Ramos (cell line): ENCODE results near the gene LRMDA.
"Not testable (repeated sequence)": the region's sequence is repeated elsewhere in the genome, so short reads cannot be mapped to it uniquely, and the experiment has no call there.

Source experiments
- in situ Hi-C: fragments of 300-500 bp; cut with MboI; formaldehyde crosslinking; loops from one replicate; pipeline ENCODE4 v1.14.3; 2022; ENCODE audit warnings: low sequenced_read_pairs; ENCODE audit not compliant: unreplicated experiment

LRMDA gene

DNA sequence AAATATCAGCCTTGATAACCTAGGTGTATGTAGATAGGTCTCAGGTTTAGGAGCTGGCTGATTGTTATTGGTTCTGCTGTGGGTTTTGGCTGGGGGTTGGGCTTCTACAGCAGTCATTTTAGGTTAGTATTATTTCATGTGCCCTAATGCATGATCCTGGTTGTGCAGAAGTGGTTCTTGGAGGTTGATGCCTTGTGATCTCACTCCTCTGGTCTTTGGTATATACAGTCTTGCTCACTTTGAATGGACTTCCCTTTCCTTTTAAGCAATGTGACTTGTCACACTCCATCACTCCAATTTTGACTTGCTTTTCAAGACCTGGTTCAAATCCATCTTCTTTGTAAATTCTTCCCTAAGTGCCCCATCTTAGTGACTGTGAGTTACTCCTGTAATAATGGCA lies 188.9 kb downstream of the LRMDA start:
- in situ Hi-C loops, result no loop called here

DNA sequence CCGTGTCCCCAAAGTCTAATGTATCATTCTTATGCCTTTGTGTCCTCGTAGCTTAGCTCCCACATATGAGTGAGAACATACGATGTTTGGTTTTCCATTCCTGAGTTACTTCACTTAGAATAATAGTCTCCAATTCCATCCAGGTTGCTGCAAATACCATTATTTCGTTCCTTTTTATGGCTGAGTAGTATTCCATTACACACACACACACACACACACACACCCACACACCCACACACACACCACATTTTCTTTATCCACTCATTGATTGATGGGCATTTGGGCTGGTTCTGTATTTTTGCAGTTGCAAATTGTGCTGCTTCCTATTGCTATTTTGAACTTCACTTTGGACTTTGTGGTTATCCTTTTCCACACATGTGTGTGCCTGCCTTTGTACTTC lies 189.6 kb downstream of the LRMDA start:
- in situ Hi-C loops, result not testable (repeated sequence)

DNA sequence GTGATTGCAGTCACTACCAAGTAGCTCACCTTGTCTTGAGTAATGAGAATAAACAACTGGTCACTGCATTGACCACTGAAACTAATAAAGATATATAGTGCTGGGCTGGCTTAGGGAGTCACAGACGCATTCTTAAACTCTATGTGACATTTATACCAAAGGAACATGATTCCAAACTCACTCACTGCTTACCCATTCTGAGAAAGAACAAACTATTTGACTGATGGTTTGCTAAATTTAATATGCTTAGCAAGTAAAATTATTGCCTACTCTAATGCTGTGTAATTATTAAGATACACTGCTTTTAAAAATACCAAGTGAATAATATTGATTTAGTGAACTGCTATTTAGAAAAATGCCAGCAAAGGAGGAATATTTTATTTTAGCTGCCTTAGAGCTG lies 191.1 kb downstream of the LRMDA start:
- in situ Hi-C loops, result no loop called here

DNA sequence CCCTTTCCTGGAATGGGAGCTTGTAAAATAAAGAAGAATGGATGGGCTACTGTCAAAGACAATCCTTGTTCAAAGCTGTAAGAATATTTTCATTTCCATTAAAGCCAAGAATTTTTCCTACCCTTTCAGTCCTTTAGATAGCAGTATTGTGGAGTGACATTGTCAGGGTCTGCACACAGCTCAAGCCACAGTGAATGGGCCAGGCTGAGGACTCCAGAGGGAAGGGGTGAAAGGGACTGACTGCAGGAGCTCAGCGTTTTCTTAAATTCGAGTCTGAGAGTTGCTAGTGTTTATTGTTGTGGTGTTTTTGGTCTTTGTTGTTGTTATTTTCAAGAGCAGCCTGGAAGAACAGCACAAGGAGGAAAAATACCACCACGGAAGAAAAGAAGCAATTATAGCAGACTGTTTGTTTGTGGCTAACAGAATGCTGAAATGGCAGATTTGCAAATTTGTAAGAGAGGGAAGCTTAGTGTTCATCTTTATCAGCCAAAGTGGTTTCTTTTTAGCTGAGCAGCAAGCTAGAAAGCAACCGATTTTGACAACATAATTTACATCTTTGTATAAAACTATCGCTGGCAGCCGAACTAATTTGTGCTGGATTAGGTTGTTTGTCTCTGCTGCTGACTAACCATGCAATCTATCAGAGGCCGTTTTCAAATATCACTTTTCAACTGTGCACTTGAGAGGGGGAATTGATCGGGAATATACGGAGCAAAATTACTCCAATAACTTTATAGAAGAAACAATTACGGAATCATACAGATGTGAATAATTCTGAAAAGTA lies 192.1 kb downstream of the LRMDA start:
- in situ Hi-C loops, result no loop called here

DNA sequence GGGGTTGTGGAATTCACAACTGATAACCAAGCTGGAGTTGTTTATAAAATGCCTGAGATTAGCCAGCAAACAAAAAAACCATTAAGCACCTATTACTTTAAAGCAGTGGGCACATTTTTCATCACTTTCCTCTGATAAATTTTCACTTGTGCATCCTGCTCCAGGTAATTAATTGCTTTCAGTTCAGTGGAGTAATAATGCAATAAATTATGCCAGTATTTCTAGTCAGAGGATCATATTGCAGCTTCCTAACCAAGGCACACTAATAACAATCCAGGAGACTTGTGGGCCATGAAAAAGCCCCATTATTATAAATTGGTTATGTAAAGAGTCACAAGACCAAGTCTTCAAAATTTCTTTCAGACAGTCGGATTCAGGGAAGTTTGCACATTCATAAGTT lies 193.2 kb downstream of the LRMDA start:
- in situ Hi-C loops, result no loop called here

DNA sequence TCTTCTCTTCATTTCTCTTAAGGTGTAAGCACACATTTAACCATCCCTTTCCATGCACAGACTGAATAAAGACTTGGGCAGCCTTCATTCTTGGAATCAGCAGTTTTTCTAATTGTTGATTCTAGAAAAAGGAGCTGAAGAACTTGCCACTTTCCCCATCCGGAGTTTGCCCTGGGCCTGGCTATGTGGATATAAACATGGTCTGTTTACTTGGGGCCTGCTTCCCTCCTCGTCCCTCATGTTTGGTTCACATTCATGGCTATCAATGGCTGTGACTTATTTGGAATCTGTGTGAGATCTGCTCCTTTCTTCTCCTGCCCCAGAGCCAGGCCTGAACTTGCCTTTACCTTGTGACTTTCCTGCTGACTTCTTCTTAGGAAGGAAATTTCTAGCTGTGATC lies 199.3 kb downstream of the LRMDA start:
- in situ Hi-C loops, result no loop called here

DNA sequence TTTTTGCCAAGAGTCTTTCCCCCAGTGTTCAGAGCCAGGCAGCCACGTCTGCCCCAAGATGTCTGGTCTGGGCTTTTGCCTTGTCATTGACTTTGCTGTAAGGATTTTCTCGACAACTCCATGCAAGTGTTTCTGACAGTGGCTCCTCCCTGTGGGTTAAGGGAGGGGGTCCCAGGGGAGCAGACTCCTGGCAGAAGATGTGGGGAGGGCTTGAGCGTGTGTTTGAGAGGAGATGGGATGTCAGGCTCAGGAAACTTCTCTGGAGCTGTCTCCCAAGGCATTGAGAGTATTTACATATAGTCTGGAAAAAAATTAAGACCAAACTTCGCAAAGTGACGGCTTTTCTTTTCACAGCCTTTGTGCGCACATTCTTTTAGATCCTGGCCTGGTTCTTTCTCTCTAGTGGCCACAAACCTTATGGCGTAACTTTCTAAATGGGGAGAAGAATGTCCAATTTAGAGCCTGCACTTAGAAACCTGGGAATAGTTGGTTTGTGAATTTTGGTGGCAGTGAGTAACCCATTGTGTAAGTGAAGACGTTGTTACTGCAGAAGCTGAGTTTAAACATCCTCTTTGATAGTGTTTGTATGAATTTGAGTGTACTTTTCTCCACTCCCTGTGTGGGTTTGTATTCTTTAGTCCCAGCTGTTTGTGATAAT lies 201.5 kb downstream of the LRMDA start:
- in situ Hi-C loops, result no loop called here

DNA sequence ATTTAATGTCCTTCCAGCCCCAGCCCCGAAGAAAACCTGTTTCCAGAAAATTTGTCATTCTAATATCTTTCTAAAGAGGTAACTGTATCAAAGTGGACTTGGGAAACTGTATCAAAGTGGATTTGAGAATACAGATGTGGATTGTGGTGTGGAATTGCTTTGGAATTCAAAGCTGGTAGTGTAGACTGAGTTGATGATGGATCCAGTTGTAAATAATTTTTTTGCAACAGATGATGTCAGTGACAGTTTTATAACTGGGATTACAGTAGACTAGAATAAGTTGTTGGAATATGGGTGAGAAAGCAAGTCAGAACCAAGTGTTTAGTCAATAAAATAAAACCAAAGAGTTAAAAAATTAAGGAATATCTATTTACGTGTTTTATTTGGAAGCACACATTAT lies 202.1 kb downstream of the LRMDA start:
- in situ Hi-C loops, result no loop called here

DNA sequence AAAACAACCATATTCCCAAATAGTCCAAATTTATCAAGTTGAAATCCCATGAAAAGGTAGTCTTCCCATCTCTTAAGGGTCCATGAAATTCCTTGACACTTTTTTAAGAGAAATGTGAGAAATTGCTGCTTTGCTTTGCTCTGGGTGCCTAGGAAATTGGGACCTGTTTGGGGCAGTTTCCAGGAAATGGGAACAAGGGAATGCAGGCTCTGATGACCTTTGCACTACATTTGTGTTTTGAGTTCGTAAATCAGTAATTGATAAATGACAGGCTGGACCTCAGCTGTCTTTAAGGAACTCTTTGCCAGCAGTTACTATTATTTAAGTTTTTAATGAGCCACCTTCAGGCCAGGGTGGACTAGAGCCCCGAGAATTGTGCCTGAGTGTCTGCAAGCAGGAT lies 203.5 kb downstream of the LRMDA start:
- in situ Hi-C loops, result no loop called here

DNA sequence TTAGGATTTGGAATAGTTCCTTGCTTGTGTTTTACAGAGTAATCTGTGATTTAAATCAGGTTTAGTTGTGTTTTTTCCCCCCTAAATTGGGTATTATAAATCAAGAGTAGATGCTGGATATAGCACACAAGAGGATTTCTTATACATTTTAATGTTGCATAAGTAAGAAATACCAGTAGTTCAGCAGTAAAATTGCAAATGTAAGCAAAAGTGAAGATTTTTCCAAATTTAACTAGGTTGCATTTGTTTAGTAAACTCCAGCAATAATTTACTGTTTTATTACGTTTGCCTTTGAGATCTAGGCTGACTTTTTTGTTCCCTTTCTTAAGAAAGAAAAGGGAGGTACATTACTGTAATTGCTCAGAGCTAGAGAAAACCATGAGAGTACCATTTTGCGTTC lies 207.3 kb downstream of the LRMDA start:
- in situ Hi-C loops, result no loop called here

DNA sequence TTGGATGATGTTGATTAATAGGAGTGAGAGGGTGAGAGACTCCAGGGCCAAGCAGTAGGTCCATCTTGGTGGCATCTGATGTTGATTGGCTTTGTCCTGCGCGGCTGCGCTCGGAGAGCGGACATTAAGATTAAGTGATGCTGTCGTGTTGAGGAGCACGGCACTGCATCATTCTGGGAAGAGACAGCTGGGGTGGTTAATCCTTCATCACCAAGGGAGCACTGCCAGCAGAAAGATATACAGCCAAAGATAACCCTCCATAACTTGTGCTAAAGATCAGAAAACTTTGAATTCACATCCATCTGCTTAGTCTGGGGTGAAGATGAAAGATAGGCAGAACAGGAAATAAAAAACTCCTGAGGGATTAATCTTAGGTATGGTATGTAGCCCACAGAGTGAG lies 208.3 kb downstream of the LRMDA start:
- in situ Hi-C loops, result no loop called here

DNA sequence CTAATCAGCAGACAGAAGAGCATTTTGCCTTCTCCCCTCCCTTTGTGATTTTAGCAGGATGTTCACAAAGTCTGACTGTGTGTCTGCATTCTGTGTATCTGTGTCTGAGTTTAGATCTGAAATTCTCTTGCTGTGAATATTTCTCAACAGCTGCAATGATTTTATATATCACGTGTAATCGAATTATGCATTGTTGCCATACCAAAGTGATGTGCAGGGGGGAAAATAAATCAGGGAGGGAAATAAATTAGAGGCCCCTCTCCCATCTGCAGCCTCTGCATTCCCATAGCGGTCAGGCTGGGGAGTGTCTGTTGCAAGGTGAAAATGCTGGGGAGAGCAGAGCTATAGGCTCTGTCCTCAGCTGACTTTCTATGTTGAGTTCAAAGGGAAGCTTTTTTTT lies 209.0 kb downstream of the LRMDA start:
- in situ Hi-C loops, result no loop called here

DNA sequence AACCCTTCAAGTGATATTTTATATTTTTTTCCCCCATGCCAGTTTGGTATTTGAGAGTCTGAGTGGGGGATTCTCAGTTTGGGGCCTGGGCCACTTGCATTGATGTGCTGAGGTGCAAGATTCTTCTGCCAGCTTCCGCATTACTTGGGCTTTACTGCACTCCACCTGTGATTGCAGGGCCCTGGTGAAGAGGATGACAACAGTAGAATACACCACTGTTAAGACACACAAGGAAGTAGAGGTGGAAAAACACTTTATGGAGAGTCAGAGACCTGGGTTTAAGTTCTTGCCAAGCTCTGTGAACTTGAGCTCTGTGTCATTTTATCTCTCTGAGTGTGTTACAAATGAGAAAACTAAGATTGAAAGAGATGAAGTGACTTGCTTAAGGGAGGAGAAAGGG lies 209.4 kb downstream of the LRMDA start:
- in situ Hi-C loops, result no loop called here

DNA sequence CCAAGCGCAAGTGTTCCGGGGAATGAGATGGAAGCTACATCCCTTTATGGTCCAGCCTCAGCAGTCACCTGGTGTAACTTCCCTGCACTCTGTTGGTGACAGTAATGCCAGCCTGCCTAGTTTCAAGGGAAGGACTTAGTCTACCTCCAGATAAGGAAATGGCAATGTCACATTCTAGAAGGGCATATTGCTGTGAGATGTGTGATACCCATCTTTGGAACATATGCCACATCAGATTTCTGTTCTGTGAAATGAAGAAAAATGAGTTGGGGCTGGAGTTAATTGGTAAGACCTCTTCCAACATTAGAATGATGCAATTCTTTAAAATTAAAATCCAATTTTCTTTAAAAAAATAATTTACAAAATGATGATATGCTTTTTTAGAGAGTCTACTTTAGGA lies 212.0 kb downstream of the LRMDA start:
- in situ Hi-C loops, result no loop called here

DNA sequence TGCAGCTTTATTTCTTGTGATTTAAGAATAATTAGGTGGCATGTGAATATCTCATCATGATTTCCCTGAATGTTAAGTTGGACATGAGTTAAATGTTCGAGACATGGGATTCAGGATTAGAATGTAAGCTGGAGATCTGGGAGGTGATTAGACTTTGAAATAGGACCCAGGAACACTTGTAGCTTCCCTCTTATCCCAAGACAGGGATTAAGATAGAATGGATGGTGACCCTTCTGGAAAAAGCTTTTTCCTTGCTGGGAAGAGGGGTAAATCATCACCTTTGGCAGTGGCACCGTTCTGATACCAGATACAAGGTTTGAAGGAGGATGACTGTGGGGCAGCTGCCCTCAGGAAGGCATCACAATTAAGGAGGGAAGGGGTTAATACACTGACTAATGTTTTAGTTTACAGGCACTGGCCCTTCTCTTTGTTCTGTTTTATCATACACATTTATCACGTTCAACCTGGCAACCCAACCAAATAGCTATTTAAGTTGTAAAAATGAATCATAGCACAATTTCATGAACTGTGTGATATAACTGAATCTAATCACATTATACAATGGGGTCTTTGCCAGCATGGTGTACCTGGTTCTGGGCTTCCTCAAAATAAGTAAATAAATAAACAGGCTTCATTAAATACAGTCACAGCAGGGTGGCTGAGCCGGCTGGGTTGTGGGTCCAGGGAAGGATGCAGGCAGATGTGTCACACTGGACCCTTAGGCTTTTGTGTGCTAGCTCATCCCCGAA lies 212.7 kb downstream of the LRMDA start:
- in situ Hi-C loops, result no loop called here

DNA sequence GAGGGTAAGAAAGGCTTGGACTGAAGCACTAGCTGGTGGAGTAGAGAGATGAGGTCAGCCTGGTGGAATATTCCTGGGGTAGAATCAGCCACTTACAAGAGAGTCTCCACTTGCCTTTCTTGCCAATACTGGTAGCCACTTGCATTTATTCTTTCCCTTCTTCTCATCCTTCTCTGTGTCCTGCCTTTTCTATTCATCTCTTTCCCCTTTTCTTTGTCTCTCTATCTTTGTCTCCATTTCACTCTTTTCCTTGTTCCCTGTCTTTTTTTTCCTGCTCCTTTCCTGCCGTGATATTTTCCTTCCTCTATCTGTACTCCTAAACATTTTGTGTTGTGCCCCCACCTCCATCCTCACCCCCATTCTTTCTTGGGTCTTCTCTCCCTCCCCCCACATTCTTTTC lies 214.3 kb downstream of the LRMDA start:
- in situ Hi-C loops, result no loop called here

DNA sequence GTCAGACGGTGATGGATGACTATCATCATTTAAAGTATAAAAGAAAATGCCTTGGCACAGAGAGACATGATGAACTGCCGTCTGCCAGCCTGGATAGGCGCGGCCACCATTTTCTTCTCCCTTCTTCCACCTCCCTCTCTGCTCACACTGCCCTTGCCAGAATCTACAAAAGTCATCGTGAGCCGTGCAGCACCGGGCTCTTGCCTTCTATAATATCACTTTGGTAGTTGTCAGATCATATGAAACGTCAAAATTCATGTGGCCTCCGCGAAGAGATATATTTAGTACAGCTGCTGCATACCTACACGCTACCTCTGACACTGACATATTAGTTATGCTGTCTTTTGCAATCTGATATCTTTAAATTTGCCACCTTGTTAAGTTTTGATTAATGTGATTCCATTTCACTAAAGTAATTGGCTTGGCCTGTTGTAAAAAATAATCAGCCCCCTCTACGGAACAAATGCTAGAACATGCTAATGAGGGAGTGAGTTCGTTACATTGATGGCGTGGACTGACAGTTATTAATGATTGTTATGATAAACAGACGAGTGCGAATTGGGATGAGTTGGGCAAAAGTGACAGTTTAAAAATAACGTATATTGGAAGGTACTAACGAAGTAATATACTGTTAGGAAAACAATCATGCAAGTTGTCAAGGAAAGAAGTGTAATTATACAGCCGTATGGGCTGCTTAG lies 214.9 kb downstream of the LRMDA start:
- in situ Hi-C loops, result no loop called here

DNA sequence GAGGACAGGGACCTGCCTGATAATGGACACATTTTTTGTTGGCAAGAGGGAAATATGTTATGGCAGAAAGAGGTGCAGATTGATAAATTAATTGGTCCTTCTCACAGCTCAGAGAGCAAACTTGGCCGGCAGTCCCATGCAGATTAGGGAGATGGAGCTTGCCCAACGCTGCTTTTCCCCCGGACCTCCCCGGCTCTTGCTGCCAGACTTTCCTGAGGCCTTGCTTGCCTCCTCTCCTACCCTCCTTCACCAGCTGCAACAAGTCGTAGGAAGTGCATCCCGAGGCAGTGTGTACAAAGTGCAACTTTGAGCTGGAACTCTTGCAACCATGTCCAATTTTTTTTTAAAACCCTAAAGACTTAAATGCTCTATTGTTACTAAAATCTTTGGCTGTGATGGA lies 215.5 kb downstream of the LRMDA start:
- in situ Hi-C loops, result no loop called here

DNA sequence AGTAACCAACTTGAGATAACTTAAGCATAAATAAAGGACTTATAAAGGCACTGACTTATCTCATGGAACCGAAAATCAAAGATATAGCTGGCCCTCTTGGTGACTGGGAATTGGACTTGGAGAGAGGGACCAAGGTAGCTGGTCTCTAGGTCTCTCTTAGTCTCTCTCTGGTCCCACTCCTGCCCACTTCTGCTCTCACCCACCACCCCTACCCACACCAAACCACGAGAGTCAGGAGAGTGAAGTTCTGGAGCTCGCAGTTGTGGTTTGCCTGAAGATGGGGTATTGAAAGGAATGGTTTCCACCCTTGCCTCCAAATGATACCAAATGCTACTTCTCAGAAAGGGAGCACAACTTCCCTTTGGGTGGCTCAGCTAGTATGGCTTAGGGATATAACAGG lies 216.3 kb downstream of the LRMDA start:
- in situ Hi-C loops, result no loop called here

DNA sequence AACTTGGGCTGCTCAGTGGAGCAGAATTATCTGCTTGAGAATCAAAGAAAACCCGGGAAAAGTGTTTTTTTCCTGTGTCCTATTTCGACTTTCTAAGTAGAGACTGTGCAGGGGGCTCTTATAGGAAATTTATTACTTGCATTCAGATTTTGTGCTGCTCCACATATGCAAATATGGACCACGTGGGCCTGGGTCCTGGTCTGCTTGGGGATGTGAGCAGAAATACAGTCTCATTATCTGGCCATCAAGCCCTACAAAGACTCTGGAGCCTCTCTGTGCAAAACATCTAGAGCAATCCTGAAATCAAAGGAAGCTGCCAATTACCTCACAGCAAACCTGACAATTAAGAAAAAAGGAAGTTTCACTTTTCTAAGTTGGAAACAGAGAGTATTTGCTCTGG lies 216.9 kb downstream of the LRMDA start:
- in situ Hi-C loops, result no loop called here

DNA sequence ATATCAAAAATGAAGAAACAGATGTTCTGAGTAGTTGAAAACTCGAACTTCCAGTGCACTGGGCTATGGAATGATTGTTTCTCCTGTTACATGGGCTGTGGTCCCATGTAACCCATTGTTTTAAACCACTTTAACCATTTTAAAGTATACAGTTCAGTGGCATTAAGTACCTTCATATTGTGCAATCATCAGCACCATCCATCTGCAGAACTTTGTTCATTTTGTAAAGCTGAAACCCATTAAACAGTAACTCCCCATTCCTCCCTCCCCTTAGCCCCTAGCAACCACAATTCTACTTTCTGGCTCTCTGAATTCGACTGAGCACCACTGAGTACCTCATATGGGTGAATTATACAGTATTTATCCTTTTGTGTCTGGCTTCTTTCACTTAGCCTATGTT lies 217.4 kb downstream of the LRMDA start:
- in situ Hi-C loops, result no loop called here
